GM12892 (cell line): ENCODE results near the gene ADRA2B.

Source experiments
- POLR2A ChIP-seq: IDR thresholded peaks from 2 replicates; pipeline ENCODE4 v1.6.1; 2011; ENCODE audit warnings: low read depth, low read length, control low read depth
- POLR2AphosphoS5 ChIP-seq: IDR thresholded peaks from 2 replicates; pipeline ENCODE4 v1.6.1; 2011; ENCODE audit warnings: low read depth, low read length, control low read depth
- TAF1 ChIP-seq: IDR thresholded peaks from 2 replicates; pipeline ENCODE4 v1.6.1; 2011; ENCODE audit warnings: low read depth, mild to moderate bottlenecking, control low read depth, low read length, borderline replicate concordance

- no peak for TF ChIP-seq POLR2AphosphoS5
- TF ChIP-seq POLR2A, result no peak
- TF ChIP-seq TAF1, result no peak
Measured at GRCh38 chr2:96114903-96115581, 1.3 kb downstream of the ADRA2B start.
